ENCODE data around the gene ANAPC5.
"Not testable (repeated sequence)": the region's sequence is repeated elsewhere in the genome, so short reads cannot be mapped to it uniquely, and the experiment has no call there.

The ANAPC5 gene

DNA sequence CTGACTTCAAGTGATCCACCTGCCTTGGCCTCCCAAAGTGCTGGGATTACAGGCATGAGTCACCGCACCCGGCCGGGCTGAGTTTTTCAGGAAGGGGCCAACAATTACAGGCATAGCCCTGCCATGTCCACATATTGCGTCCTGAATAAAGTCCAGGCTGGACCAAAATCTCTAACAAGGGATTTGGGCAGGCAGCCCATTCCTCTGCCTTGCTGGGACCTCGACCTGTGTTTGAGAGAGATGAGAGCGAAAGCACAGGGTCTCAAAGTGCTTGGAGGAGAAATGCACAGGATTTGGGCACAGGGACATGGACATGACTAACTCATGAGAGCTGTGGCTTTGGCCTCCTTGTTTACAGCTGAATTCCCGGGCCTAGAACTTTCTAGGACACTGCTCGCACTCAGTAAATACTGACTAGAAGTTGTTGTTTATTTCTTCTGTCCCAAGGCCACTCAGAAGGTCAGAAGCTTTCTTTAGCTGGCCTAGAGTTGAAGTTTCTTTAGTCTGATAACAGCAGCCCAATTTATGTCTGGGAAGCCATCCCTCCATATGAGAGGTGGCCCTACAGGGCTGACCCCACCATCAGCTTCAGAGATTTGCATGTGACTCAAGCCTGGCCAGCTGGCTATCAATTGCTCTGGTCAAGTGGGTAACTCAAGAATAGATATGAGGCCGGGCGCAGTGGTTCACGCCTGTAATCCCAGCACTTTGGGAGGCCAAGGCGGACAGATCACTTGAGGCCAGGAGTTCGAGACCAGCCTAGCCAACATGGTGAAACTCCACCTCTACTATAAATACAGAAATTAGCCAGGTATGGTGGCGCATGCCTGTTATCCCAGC, 67.4 kb downstream of the ANAPC5 start:
- peak; percentile 45 for DNase-seq (ENCODE audit: low spot score)

- DNase-seq (ENCODE audit: low spot score), result no peak
These were observed 68.4 kb downstream of the ANAPC5 start for GRCh38 chr12:121283841-121284240.

- DNase-seq (ENCODE audit: low spot score), result no peak
These were observed 68.8 kb downstream of the ANAPC5 start for GRCh38 chr12:121283388-121283787.

DNA sequence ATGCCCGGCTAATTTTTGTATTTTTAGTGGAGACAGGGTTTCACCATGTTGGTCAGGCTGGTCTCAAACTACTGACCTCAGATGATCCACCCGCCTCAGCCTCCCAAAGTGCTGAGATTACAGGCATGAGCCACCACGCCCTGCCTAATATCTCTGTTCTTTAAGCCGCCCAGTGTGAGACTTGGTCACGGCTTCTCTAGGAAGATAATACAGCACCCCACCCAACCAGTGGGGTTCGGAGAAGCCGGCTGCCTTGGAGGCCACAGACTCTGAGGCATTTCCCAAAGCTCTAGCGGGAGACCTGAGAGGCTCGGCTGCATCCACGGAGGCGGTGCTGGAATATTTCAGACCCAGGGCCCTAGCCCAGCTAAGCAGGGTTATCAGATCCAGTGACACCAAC, 69.3 kb downstream of the ANAPC5 start:
- DNase-seq (ENCODE audit: low spot score), result not testable (repeated sequence)

DNA sequence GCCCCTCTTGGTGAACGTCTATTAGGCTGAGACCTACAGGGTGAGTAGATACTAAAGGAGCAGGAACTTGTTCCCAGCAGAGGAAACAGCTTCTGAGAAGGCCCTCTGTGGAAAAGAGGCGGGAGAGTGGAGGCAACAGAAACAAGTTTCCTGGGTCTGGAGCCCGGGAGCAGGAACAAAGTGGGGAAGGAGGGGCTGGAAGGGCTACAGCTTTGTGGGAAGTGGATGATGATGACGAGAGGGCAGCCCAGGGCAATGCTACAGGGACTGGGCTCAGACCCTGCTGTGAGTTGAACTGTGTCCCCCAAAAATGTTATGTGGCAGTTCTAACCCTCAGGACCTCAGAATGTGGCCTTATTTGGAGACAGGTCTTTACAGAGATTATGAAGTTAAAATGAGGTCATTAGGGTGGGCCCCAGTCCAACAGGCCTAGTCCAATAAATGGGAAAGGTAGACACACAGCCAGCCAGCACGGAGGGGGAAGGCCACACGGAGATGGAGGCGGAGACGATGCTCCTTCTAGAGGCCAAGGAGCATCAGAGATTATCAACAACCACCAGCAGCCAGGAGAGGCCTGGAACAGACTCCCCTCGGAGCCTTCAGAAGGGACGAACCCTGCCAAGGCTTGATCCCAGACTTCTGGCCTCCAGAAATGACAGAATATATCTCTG, 70.0 kb downstream of the ANAPC5 start:
- DNase-seq (ENCODE audit: low spot score), result no peak

DNA sequence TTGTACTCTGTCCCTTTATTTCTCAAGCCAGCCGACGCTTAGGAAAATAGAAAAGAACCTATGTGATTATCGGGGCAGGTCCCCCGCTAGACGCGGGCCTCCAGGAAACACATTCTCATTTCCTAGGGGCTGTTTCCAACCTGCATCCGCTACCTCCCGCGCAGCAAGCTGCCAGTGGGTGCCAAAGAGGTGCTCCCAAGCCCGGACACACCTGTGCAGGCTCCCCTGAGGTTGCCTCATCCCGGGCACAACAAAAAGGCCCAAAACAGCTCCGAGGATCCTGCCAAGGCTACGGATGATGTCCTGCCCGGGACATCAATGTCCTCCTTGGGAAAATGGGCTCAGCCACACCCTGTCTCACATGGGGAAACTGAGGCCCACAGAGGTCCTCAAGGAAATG, 71.1 kb downstream of the ANAPC5 start:
- not testable (repeated sequence) for DNase-seq (ENCODE audit: low spot score)

DNA sequence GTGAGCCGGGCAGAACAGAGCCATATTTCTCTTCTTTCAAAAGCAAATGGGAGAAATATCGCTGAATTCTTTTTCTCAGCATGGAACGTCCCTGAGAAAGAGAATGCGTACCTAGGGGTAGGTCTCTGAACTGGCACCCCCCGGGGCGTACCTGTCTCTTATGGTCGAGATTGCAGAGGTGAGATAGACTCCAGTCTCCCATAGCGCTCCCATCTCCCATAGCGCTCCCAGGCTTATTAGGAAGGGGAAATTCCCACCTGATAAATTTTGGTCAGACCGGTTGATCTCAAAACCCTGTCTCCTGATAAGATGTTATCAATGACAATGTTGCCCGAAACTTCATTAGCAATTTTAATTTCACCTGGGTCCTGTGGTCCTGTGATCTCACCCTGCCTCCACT, 71.7 kb downstream of the ANAPC5 start:
- not testable (repeated sequence) for DNase-seq (ENCODE audit: low spot score)

GRCh38 chr12:121279507-121279915, 72.7 kb downstream of the ANAPC5 start:
- peak; percentile 42 for DNase-seq (ENCODE audit: low spot score)

- DNase-seq (ENCODE audit: low spot score), result no peak
These were observed 73.2 kb downstream of the ANAPC5 start for GRCh38 chr12:121279071-121279375.

- no peak for DNase-seq (ENCODE audit: low spot score)
These were observed 73.8 kb downstream of the ANAPC5 start for GRCh38 chr12:121278169-121279070.

DNA sequence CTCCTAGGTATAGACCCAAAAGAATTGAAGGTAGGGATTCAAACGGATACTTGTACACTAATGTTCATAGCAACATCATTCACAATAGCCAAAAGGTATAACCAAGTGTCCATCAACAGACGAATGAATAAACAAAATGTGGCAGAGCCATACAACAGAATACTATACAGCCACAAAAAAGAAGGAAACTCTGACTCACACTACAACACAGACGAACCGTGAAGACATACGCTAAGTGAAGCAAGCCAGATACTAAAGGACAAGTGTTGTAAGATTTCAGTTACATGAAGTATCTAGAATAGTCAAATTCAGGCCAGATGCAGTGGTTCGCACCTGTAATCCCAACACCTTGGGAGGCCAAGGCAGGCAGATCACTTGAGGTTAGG, 74.8 kb downstream of the ANAPC5 start:
- no peak for DNase-seq (ENCODE audit: low spot score)

DNA sequence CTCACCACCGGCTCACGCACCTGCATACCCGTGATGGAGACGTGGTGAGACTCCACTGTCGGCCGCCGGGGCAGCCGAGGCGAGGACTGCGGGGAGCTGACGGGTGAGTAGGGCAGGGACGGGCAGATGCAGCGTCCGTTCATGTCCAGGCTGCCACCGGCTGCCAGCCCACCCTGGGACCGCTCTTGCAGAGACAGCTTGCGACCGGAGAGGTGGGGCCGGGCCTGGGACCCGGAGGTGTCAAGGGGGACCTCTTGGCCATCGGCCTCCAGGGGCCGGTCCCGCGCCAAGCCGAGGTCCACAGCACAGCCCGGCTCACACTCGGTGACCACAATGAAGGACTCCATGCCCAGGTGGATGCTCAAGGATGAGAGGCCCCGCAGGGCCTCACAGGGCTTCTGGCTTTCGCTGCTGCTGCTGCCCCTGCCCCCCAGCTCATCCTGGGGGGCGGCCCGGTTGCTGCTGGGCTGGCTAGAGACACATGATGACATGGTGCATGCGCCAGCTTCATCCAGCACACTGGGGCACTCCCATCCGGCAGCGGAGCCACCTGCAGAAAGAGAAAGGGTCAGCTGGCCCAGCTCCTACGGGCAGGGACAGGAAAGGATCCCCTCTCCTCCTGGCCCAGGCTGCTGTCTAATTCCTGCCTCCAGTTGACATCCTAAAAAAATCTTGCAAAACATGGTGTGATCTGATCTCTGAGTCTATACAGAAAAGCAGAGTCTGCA, 78.0 kb downstream of the ANAPC5 start:
- DNase-seq (ENCODE audit: low spot score), result no peak

DNA sequence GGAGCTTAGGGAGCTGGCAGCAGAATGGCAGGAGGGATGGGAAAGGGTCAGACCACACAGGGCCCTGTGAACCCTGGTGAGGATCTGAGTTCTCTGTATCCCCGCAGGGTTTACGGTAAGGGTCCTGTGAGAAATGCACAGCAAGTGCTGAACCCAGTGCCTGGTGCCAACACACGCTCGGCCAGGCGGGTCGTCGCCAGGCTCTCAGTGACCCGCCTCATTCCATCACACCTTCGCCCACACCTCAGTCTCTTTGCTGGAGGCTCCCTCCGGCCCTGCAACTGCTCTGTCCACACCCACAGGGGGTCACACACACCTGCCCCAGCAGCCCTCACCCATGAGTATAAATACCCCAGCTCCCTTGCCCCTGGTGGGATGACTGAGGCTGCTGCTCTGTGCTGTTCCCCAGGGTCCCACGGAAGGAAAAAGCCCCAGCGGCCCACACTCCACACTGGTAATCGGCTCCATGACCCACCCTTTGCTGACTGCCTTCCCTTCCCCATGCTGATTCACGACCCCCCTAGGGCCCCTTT, 78.8 kb downstream of the ANAPC5 start:
- DNase-seq (ENCODE audit: low spot score), result no peak

DNA sequence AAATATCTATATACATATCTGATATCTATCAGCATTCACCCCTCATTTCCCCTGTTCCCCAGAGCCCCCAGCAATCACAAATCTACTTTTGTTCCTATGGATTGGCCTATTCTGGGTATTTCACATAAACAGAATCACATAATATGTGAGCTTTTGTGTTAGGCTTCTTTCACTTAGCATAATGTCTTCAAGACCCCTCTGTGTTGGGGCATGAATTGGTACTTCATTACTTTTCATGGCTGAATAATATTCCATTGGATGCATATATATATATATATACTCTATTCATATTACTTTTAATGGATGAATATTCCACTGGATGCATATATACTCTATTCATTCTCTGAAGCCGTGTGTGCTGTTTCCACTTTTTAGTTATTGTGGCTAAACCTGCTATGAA, 84.4 kb downstream of the ANAPC5 start:
- no peak for DNase-seq (ENCODE audit: low spot score)

DNA sequence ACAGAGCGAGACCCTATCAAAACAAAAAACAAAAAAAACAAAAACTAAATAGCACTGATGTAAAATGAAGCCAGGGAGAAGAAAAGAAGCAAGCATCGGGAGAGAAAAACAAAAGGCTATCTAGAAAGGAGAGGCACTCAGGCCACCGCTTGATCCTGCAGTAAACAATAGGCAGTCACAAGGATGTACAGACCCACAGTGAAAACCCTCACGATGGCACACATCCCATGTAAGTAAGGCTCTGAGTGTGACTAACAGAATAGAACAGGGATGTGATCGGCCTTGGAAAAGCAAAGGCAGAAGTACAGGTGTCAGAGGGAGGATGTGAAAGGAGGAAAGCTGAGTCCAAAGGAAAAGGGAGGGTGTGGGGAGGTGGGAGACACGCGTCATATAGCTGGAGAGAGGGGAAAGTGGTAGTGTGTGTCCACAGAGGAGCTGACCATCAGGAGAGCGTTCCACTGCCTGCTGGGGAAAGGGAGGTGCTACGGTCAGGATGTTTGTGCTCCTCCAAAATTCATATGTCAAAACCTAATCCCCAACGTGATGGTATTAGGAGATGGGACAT, 87.2 kb downstream of the ANAPC5 start:
- DNase-seq (ENCODE audit: low spot score), result no peak

- no peak for DNase-seq (ENCODE audit: low spot score)
These were observed 88.1 kb downstream of the ANAPC5 start for GRCh38 chr12:121264135-121264534.

- no peak for DNase-seq (ENCODE audit: low spot score)
These were observed 88.8 kb downstream of the ANAPC5 start for GRCh38 chr12:121263206-121263935.

DNA sequence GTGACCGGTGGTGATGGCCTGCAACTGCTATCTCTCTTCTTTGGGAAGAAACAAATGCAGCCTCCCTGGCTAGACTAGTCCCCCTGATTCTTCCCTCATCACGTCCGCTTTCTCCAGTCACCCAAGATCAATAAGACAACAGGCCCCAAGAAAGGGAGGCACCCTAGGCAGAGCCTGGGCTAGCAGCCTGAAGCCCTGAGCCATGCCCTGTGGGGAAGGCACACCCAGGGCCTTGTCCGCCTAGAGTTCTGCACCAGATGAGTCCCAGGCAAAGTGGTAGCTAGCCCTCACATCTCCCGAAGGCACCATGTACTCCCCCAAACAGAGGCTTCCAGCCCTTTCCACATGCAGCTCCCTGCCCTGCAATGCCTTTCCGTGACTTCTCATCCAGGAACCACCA, 90.8 kb downstream of the ANAPC5 start:
- no peak for DNase-seq (ENCODE audit: low spot score)

GRCh38 chr12:121260091-121260490, 92.1 kb downstream of the ANAPC5 start:
- DNase-seq (ENCODE audit: low spot score), result no peak

- DNase-seq (ENCODE audit: low spot score), result no peak
These were observed 93.1 kb downstream of the ANAPC5 start for GRCh38 chr12:121259074-121259473.

Data from hepatic stellate cell (primary cell).